22Rv1 (cell line): ENCODE measurements around the gene C6orf132.

Experiments
- CTCF ChIP-seq: fragments of 450-650 bp; IDR thresholded peaks from 2 replicates; pipeline ENCODE4 v1.5.1; 2017; ENCODE audit warnings: mild to moderate bottlenecking
- ZFX ChIP-seq: fragments of 450-650 bp; IDR thresholded peaks from 2 replicates; pipeline ENCODE4 v1.6.1; 2017; ENCODE audit warnings: antibody characterized with exemption, borderline replicate concordance

GRCh38 chr6:42148058-42148457 lies 5.6 kb upstream of the C6orf132 start:
- TF ChIP-seq CTCF: no peak
- TF ChIP-seq ZFX: no peak
